D721Med (cell line): Measurements from ENCODE around the gene LRRC1.

ENCODE experiments used
- DNase-seq: peaks from one replicate; pipeline ENCODE4 v3.0.0; 2011; ENCODE audit warnings: low spot score; ENCODE audit not compliant: insufficient read length
- FAIRE-seq: peaks from 2 replicates; lab custom pipeline; 2011; peaks lifted over from hg19 to GRCh38; lab: Jason Lieb, UNC
- TF ChIP-seq, protein P1 (sequence below): IDR thresholded peaks from 2 replicates; pipeline ENCODE4 v1.5.1; 2012; ENCODE audit warnings: mild to moderate bottlenecking, control low read depth; ENCODE audit not compliant: insufficient read depth; ENCODE audit errors: missing control alignments

The LRRC1 gene

GRCh38 chr6:53934023-53934422 is 139.2 kb downstream of the LRRC1 start:
- TF ChIP-seq, protein P1, sequence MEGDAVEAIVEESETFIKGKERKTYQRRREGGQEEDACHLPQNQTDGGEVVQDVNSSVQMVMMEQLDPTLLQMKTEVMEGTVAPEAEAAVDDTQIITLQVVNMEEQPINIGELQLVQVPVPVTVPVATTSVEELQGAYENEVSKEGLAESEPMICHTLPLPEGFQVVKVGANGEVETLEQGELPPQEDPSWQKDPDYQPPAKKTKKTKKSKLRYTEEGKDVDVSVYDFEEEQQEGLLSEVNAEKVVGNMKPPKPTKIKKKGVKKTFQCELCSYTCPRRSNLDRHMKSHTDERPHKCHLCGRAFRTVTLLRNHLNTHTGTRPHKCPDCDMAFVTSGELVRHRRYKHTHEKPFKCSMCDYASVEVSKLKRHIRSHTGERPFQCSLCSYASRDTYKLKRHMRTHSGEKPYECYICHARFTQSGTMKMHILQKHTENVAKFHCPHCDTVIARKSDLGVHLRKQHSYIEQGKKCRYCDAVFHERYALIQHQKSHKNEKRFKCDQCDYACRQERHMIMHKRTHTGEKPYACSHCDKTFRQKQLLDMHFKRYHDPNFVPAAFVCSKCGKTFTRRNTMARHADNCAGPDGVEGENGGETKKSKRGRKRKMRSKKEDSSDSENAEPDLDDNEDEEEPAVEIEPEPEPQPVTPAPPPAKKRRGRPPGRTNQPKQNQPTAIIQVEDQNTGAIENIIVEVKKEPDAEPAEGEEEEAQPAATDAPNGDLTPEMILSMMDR = no peak
- no peak for DNase-seq
- FAIRE-seq = no peak

- DNase-seq (no peak), FAIRE-seq (no peak)
- TF ChIP-seq, protein P1 = no peak
Observed at GRCh38 chr6:53937461-53937860, 142.7 kb downstream of the LRRC1 start.

GRCh38 chr6:53938810-53939209 is 144.0 kb downstream of the LRRC1 start:
- TF ChIP-seq, protein P1 = no peak
- no peak for FAIRE-seq
- no peak for DNase-seq

- TF ChIP-seq, protein P1 = no peak
- FAIRE-seq (no peak), DNase-seq (no peak)
Observed at GRCh38 chr6:53939830-53940229, 145.0 kb downstream of the LRRC1 start.

- FAIRE-seq (no peak), DNase-seq (no peak)
- TF ChIP-seq, protein P1 = no peak
Observed at GRCh38 chr6:53943395-53943794, 148.6 kb downstream of the LRRC1 start.

DNA sequence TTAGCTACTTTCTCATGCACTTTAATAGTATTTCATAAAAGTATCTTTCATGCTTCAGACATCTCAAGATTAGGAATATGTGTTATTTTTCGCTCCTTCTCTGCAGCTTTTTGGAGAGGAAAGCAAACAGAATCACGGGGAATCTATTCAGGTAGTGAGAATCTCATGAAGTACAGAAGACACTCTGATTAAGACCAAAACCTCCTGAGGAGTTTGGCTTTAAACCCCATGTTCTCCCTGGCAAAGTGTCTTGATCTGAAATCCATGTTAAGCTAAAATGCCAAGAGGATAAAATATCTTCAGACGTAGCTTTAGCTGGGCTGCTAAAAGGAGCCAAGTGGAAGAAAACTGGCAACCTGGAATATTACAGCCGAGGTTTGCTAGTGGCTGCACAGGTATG is 149.3 kb downstream of the LRRC1 start:
- DNase-seq = no peak
- no peak for FAIRE-seq
- TF ChIP-seq, protein P1 = no peak

GRCh38 chr6:53944543-53944942 is 149.7 kb downstream of the LRRC1 start:
- FAIRE-seq (no peak), DNase-seq (no peak)
- TF ChIP-seq, protein P1 = no peak
